Ascending aorta (tissue), 2 donors: Measurements from ENCODE around the gene PABPC1L. TPM values are rescaled to one million over a fixed set of nuclear protein-coding genes. Genes with fewer than 3 reads are reported as not detected.
"Not testable (repeated sequence)": the region's sequence is repeated elsewhere in the genome, so short reads cannot be mapped to it uniquely, and the experiment has no call there.

Experiments
- DNase-seq, 2 donors: peaks; one replicate each; pipeline ENCODE4 v3.0.0-alpha.2; 2019; ENCODE audit warnings: low spot score in 2 of 2
- H3K27ac ChIP-seq, 2 donors: fragments of 200-600 bp; sonication (generic); one replicate each; pipeline ENCODE4 v1.5.1; 2016 to 2017; ENCODE audit warnings: mild to moderate bottlenecking in 1 of 2
- H3K27me3 ChIP-seq: fragments of 200-600 bp; sonication (generic); one replicate; pipeline ENCODE4 v1.5.1; 2017
- H3K36me3 ChIP-seq, 2 donors: fragments of 200-600 bp; sonication (generic); one replicate each; pipeline ENCODE4 v1.5.1; 2016
- H3K4me1 ChIP-seq, 2 donors: fragments of 200-600 bp; sonication (generic); one replicate each; pipeline ENCODE4 v1.5.1; 2016 to 2017; ENCODE audit warnings: mild to moderate bottlenecking in 1 of 2
- H3K4me3 ChIP-seq, 2 donors: fragments of 200-600 bp; sonication (generic); one replicate each; pipeline ENCODE4 v1.5.1; 2016 to 2017; ENCODE audit warnings: mild to moderate bottlenecking in 1 of 2
- H3K9me3 ChIP-seq, 2 donors: fragments of 200-600 bp; sonication (generic); one replicate each; pipeline ENCODE4 v1.5.1; 2016
- intact Hi-C: fragments of 100-400 bp; cut with DNase I; formaldehyde crosslinking; loops from one replicate; pipeline ENCODE4 v1.15.1; 2023
- total RNA-seq: library from RNA; depleted of rRNA; stranded (reverse); fragments of >200 nt; gene quantifications from one replicate; pipeline ENCODE4 v1.1.0, GENCODE V29; 2016
- TF ChIP-seq, protein P1 (sequence below), 3 experiments: fragments of 200-600 bp in 2 of 3; fragments of 450-650 bp in 1 of 3; sonication (generic) in 2 of 3; IDR thresholded peaks; one replicate each; pipeline ENCODE4 v1.5.1; 2016 to 2019; ENCODE audit warnings: antibody characterized with exemption in 3 of 3, mild to moderate bottlenecking in 1 of 3, moderate library complexity in 1 of 3

PABPC1L gene
- total RNA-seq: 22.9 TPM

DNA sequence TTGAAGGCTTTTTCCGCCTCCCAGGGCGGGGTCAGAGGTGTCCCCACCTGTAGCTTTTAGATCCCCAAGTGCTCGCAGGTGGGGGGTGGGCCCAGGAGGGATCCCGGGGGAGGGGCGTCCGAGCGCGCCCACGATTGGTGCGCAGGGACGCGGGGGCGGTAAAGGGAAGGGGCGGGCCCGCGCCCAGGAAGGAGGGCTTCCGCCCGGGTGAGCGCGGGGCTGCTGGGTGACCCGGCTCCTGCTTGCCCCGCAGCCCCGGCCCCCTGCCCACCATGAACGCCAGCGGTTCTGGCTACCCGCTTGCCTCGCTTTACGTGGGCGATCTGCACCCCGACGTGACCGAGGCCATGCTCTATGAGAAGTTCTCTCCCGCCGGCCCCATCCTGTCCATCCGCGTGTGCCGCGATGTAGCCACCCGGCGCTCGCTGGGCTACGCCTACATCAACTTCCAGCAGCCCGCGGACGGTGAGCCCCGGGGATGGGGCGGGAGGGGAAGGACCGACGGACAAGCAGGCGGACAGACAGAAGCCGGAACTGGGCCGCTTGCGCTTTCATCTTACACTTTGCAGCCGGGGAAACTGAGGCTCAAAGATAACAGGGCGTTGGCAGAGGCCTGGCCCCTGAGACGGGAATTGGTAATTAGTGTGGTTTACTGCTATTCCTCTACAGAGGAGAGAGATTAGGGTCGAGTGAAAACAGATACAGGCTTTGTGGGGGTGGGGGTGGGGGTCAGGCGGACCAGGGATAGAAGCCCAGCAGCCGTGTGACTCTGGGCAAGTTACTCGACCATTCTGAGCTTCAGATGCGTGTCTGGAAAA, at the start of gene PABPC1L:
Gene PABPC1L, plus strand, starts transcription at position 189 of the 818 bp plus-strand sequence. Its CDS starts 84 bp downstream, at position 273.
- Histone ChIP-seq H3K4me3 (peak within 1 kb of the TSS; percentile 68 to 73), H3K36me3 (peaks cover 26 to 36% of the 10 kb centered on the region in 2 donors), H3K9me3 (no peaks in the 10 kb centered on the region), H3K27ac (no peak within 1 kb of the TSS), H3K4me1 (peaks cover 5% of the 10 kb centered on the region in 2 donors), H3K27me3 (no peaks in the 10 kb centered on the region)
- peak in 1 of 2 donors; percentile 75 for DNase-seq
- intact Hi-C loops: no loop called here
- TF ChIP-seq, protein P1, sequence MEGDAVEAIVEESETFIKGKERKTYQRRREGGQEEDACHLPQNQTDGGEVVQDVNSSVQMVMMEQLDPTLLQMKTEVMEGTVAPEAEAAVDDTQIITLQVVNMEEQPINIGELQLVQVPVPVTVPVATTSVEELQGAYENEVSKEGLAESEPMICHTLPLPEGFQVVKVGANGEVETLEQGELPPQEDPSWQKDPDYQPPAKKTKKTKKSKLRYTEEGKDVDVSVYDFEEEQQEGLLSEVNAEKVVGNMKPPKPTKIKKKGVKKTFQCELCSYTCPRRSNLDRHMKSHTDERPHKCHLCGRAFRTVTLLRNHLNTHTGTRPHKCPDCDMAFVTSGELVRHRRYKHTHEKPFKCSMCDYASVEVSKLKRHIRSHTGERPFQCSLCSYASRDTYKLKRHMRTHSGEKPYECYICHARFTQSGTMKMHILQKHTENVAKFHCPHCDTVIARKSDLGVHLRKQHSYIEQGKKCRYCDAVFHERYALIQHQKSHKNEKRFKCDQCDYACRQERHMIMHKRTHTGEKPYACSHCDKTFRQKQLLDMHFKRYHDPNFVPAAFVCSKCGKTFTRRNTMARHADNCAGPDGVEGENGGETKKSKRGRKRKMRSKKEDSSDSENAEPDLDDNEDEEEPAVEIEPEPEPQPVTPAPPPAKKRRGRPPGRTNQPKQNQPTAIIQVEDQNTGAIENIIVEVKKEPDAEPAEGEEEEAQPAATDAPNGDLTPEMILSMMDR (IDR thresholded peaks at IDR 0.05): no peak

DNA sequence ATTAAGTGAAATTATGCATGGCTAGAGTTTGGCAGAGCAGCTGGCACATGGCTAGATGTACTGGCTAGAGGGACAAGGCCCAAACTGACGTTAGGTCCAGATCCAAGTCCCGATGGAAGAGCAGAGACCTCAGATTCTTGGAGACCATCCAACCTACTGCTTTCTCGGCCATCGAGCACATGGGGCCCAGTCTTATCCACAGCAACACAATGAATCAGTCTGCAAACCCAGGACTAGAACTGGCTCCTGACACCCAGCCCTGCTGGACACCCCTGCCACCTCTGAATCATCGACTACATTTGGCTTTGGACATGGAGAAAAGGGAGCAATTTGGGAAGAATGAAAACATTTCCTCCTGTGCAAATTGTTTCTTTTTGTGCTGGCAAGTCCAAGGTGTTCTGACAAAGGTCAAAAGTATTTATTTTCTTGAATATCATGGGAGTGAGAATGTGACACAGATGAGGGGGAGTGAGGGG, 48.3 kb upstream of the PABPC1L start:
- TF ChIP-seq, protein P1 (IDR thresholded peaks at IDR 0.05): no peak
- no peaks in the 10 kb centered on the region for H3K27me3 ChIP-seq
- no peak overlapping the region for H3K4me3 ChIP-seq
- H3K36me3 ChIP-seq: no peaks in the 10 kb centered on the region
- peak overlapping the region; percentile 91 for H3K27ac ChIP-seq
- peak; percentile 78 to 96 for DNase-seq
- H3K9me3 ChIP-seq: no peaks in the 10 kb centered on the region
- H3K4me1 ChIP-seq: peaks cover 19 to 49% of the 10 kb centered on the region in 2 donors
- intact Hi-C loops: loop anchor here (1.0 to 10.0 kb wide), 6 partner anchors 23 to 647 kb away; partner anchors contain the start of genes OSER1, TTPAL and YWHAB

DNA sequence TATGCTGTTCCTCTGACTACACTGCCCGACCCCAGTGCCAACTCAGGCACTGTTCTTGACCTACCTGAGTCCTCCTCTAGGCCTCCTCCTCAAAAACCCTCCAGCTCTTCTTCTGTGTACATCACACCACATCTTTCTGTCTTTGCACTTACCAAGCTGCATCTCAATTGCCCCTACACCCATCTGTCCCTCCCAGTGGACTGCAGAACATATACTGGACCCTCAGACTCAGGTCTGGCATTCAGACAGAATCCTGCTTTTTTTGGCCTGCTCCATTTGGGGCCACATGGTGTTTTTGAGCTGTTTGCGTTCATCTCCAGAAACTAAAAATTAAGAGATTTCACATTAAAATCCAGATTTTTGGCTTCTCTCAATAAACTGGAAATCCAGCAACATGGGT, 47.6 kb upstream of the PABPC1L start:
- no peak for DNase-seq
- no peak overlapping the region for H3K4me3 ChIP-seq
- H3K9me3 ChIP-seq: no peaks in the 10 kb centered on the region
- H3K4me1 ChIP-seq: peaks cover 19 to 54% of the 10 kb centered on the region in 2 donors
- H3K27me3 ChIP-seq: no peaks in the 10 kb centered on the region
- peak overlapping the region; percentile 91 for H3K27ac ChIP-seq
- TF ChIP-seq, protein P1 (IDR thresholded peaks at IDR 0.05): no peak
- H3K36me3 ChIP-seq: no peaks in the 10 kb centered on the region
- intact Hi-C loops: loop anchor here (1.0 to 10.0 kb wide), 5 partner anchors 130 to 647 kb away; partner anchors contain the start of genes OSER1 and TTPAL

DNA sequence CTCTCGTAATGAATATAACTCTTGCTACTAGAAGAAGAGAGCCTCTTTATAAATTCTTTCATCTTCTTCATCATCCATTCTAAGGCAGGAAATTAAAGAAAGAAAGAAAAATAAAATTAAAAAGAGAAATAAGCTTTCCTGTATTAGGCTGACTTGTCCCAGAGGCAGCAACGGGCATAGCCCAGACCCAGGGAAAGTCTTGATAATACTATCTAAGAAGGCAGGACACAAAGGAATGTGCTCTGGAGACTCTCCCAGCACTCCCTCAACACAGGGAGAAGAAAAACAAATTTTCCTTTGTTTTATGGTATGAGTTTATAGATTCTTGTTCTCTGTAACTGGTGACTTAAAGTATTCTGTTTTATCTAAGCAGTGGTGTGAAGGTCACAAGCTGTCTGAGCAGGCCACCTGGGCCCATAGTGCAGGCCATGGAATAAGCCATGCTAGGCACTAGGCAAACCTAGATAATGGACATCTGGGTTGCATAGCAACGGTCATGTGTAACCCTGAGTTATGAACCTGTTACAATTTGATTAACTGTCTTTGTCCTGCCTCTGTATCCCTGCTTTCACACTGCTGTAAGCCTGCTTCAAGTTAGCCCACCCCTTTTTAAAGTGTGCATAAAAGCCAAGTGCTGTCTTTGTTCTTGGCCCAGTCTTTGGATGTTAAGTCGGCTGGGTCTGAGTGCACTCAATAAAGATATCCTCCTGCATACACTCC, 46.3 kb upstream of the PABPC1L start:
- Histone ChIP-seq H3K4me1 (peaks cover 19 to 54% of the 10 kb centered on the region in 2 donors), H3K27ac (peak overlapping the region; percentile 91)
- H3K9me3 ChIP-seq, DNase-seq, H3K4me3 ChIP-seq, H3K36me3 ChIP-seq, H3K27me3 ChIP-seq: not testable (repeated sequence)
- intact Hi-C loops: loop anchor here (5.0 to 10.0 kb wide), 4 partner anchors 131 to 649 kb away; partner anchors contain the start of genes OSER1 and TTPAL

DNA sequence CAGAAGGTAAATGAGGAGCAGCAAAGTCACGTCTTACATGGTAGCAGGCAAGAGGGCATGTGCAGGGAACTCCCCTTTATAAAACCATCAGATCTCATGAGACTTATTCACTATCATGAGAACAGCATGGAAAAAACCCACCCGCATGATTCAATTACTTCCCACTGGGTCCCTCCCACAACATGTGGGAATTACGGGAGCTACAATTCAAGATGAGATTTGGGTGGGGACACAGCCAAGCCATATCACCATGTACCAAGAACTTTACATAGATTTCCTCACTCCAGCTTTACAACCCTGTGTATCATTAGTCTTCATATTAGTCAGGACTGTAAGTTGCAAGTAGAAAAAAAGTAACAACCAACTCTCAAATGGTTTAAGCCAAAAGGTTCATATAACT, 45.4 kb upstream of the PABPC1L start:
- Histone ChIP-seq H3K27ac (peak overlapping the region in 1 of 2 donors; percentile 91), H3K4me1 (peaks cover 19 to 47% of the 10 kb centered on the region in 2 donors)
- H3K4me3 ChIP-seq, H3K27me3 ChIP-seq, DNase-seq, H3K36me3 ChIP-seq, H3K9me3 ChIP-seq: not testable (repeated sequence)
- intact Hi-C loops: loop anchor here (5.0 to 10.0 kb wide), 4 partner anchors 132 to 650 kb away; partner anchors contain the start of genes OSER1 and TTPAL

DNA sequence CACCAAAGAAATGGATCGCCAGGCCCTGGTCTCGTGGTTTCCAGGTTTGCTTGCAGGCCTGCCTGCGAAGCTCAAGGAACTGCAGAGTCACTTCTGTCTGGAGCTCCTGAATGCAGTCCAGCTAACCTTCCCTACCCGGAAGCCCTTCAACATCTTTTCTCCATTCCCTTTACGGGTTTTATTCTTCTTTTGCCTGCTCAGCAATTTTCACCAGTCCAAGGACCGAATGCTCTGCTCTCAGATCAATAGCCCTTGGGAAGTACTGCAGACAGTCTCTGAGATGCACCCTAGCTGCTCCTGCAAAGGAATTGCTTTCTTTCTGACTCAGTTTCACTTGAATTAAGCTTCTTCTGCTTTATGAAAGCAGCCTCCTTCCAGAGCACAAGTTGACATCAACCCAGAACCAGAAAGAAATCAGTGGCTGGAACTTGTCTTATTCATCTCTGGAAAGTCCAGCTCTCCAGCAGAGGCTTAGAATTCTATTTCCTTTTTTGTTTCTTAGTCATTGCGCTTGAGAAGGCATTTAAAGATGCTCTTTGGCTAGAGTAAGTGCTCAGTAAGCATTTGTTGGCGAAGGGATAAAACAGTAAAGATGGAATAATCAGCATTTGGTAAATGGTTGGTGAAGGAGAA, 43.0 kb upstream of the PABPC1L start:
- peaks cover 9 to 31% of the 10 kb centered on the region in 2 donors for H3K4me1 ChIP-seq
- H3K36me3 ChIP-seq: no peaks in the 10 kb centered on the region
- no peaks in the 10 kb centered on the region for H3K27me3 ChIP-seq
- intact Hi-C loops: loop anchor here (1.0 to 10.0 kb wide), 7 partner anchors 65 to 652 kb away; partner anchors contain the start of genes OSER1 and TTPAL
- H3K27ac ChIP-seq: peak overlapping the region in 1 of 2 donors; percentile 9
- H3K9me3 ChIP-seq: no peaks in the 10 kb centered on the region
- H3K4me3 ChIP-seq: peak overlapping the region in 1 of 2 donors; percentile 46
- TF ChIP-seq, protein P1 (IDR thresholded peaks at IDR 0.05): no peak
- no peak for DNase-seq
